OCI-LY1 (cell line): ENCODE results near the gene RABIF.

Experiments
- H2AFZ ChIP-seq: fragments of 200-600 bp; sonication (generic), shearing (Covaris generic); 2 replicates; pipeline ENCODE4 v1.6.0; 2014; ENCODE audit warnings: antibody characterized with exemption, mild to moderate bottlenecking, low read length
- H3F3A ChIP-seq: fragments of 200-600 bp; sonication (generic), shearing (Covaris generic); 2 replicates; pipeline ENCODE4 v1.6.0; 2014; ENCODE audit warnings: mild to moderate bottlenecking, antibody characterized with exemption, low read length, moderate library complexity; ENCODE audit not compliant: insufficient read depth
- H3K27ac ChIP-seq: fragments of 200-600 bp; sonication (generic); 2 replicates; pipeline ENCODE4 v1.5.1; 2014; ENCODE audit warnings: low read length, mixed run types, mild to moderate bottlenecking, low read depth; ENCODE audit not compliant: poor library complexity, severe bottlenecking
- H3K27me3 ChIP-seq: fragments of 200-600 bp; sonication (generic); 2 replicates; pipeline ENCODE4 v1.6.0; 2014; ENCODE audit warnings: antibody characterized with exemption, mild to moderate bottlenecking, low read length, moderate library complexity; ENCODE audit not compliant: insufficient read depth
- H3K36me3 ChIP-seq: fragments of 200-600 bp; sonication (generic); 2 replicates; pipeline ENCODE4 v1.6.1; 2014; ENCODE audit warnings: mild to moderate bottlenecking, antibody characterized with exemption, low read length, moderate library complexity, mixed read lengths; ENCODE audit not compliant: insufficient read depth
- H3K4me1 ChIP-seq: fragments of 200-600 bp; sonication (generic); 2 replicates; pipeline ENCODE4 v1.5.1; 2014; ENCODE audit warnings: mild to moderate bottlenecking, low read length, moderate library complexity; ENCODE audit not compliant: insufficient read depth, severe bottlenecking
- H3K4me2 ChIP-seq: fragments of 200-600 bp; sonication (generic), shearing (Covaris generic); 2 replicates; pipeline ENCODE4 v1.6.1; 2014; ENCODE audit warnings: low read length
- H3K4me3 ChIP-seq: fragments of 200-600 bp; sonication (generic); 2 replicates; pipeline ENCODE4 v1.5.1; 2014; ENCODE audit warnings: low read length, low read depth, mild to moderate bottlenecking, mixed read lengths; ENCODE audit not compliant: poor library complexity, severe bottlenecking
- H3K79me2 ChIP-seq: fragments of 200-600 bp; shearing (Covaris generic); 2 replicates; pipeline ENCODE4 v1.6.1; 2016; ENCODE audit warnings: mixed run types, low read length, mixed read lengths; ENCODE audit not compliant: insufficient read depth
- H3K9ac ChIP-seq: fragments of 200-600 bp; sonication (generic), shearing (Covaris generic); 2 replicates; pipeline ENCODE4 v1.6.1; 2014; ENCODE audit warnings: mild to moderate bottlenecking, low read length, mixed read lengths
- H3K9me2 ChIP-seq: fragments of 200-600 bp; sonication (generic), shearing (Covaris generic); 2 replicates; pipeline ENCODE4 v1.6.1; 2014; ENCODE audit warnings: low read depth, mild to moderate bottlenecking, low read length, mixed read lengths
- H3K9me3 ChIP-seq: fragments of 200-600 bp; shearing (Covaris generic); 2 replicates; pipeline ENCODE4 v1.6.1; 2014; ENCODE audit warnings: low read length, mixed read lengths
- H4K20me1 ChIP-seq: fragments of 200-600 bp; sonication (generic), shearing (Covaris generic); 2 replicates; pipeline ENCODE4 v1.6.0; 2016; ENCODE audit warnings: mild to moderate bottlenecking, low read length; ENCODE audit not compliant: insufficient read depth
- CTCF ChIP-seq: fragments of 200-600 bp; sonication (generic), shearing (Covaris generic); IDR thresholded peaks from 2 replicates; pipeline ENCODE4 v1.5.1; 2017; ENCODE audit warnings: mild to moderate bottlenecking, antibody characterized with exemption, low read length, moderate library complexity, mixed read lengths
- EZH2 ChIP-seq: fragments of 200-600 bp; sonication (generic), shearing (Covaris generic); IDR thresholded peaks from 2 replicates; pipeline ENCODE4 v1.8.0; 2017; ENCODE audit warnings: borderline replicate concordance, mixed run types, mild to moderate bottlenecking, antibody characterized with exemption, low read length, moderate library complexity, mixed read lengths

The RABIF gene

GRCh38 chr1:202860744-202861419 is 28.1 kb downstream of the RABIF start:
- Histone ChIP-seq H2AFZ (no peak overlapping the region), H3K27me3 (peaks cover 10% of the 10 kb centered on the region; the same call in 1 of the 2 replicates), H3K9ac (no peak overlapping the region; the same call in 1 of the 2 replicates)

GRCh38 chr1:202858789-202859414 is 30.0 kb downstream of the RABIF start:
- Histone ChIP-seq H3K79me2 (no peaks in the 10 kb centered on the region), H3F3A (no peaks in the 10 kb centered on the region), H3K4me3 (no peak overlapping the region), H3K4me2 (no peak overlapping the region), H3K36me3 (no peaks in the 10 kb centered on the region), H3K9ac (no peak overlapping the region), H3K27ac (no peak overlapping the region), H4K20me1 (no peaks in the 10 kb centered on the region), H3K4me1 (peaks cover 12% of the 10 kb centered on the region), H3K9me2 (no peaks in the 10 kb centered on the region), H2AFZ (no peak overlapping the region), H3K9me3 (no peaks in the 10 kb centered on the region), H3K27me3 (peaks cover 10% of the 10 kb centered on the region; the same call in 1 of the 2 replicates)
- no peak for TF ChIP-seq CTCF
- no peak for TF ChIP-seq EZH2

More at GRCh38 chr1:202860744-202861419, 28.1 kb downstream of the RABIF start:
- H3K9me2 ChIP-seq = no peaks in the 10 kb centered on the region
- H3K9me3 ChIP-seq = no peaks in the 10 kb centered on the region
- H3K36me3 ChIP-seq = no peaks in the 10 kb centered on the region
- no peaks in the 10 kb centered on the region for H3K79me2 ChIP-seq
- peak overlapping the region; percentile 81 for H3K4me2 ChIP-seq
- peak overlapping the region; percentile 60 for H3K4me3 ChIP-seq
- H3K4me1 ChIP-seq = peaks cover 12% of the 10 kb centered on the region
- H4K20me1 ChIP-seq = no peaks in the 10 kb centered on the region
- no peaks in the 10 kb centered on the region for H3F3A ChIP-seq
- TF ChIP-seq CTCF = no peak
- no peak for TF ChIP-seq EZH2
- H3K27ac ChIP-seq = no peak overlapping the region

GRCh38 chr1:202858331-202858730 is 30.6 kb downstream of the RABIF start:
- no peaks in the 10 kb centered on the region for H3K36me3 ChIP-seq
- no peak overlapping the region for H3K4me2 ChIP-seq
- TF ChIP-seq CTCF (no peak), EZH2 (no peak)
- H3K4me1 ChIP-seq = peaks cover 12% of the 10 kb centered on the region
- H2AFZ ChIP-seq = no peak overlapping the region
- H4K20me1 ChIP-seq = no peaks in the 10 kb centered on the region
- no peak overlapping the region for H3K27ac ChIP-seq
- no peaks in the 10 kb centered on the region for H3F3A ChIP-seq
- peaks cover 8% of the 10 kb centered on the region; the same call in 1 of the 2 replicates for H3K27me3 ChIP-seq
- H3K9me2 ChIP-seq = no peaks in the 10 kb centered on the region
- H3K79me2 ChIP-seq = no peaks in the 10 kb centered on the region
- H3K9ac ChIP-seq = no peak overlapping the region
- H3K9me3 ChIP-seq = no peaks in the 10 kb centered on the region
- H3K4me3 ChIP-seq = no peak overlapping the region
